WTC11 (cell line): Measurements from ENCODE around the gene CTLA4. TPM values are rescaled to one million over a fixed set of nuclear protein-coding genes. Genes with fewer than 3 reads are reported as not detected.

ENCODE experiments used
- ATAC-seq: fragments of 200-7000 bp; cut with Tn5 transposase; 2 replicates; pipeline ENCODE4 v1.10.0; 2021; ENCODE audit warnings: mild to moderate bottlenecking, moderate library complexity
- CTCF ChIA-PET: fragments of 300-600 bp; sonication (Branson Sonifier 250); formaldehyde crosslinking; loops from one replicate; lab custom pipeline; 2021; ENCODE audit warnings: antibody characterized with exemption; lab: Charles Lee
- POLR2A ChIA-PET: fragments of 350-600 bp; sonication (Branson Sonifier 250); formaldehyde crosslinking; loops from one replicate; lab custom pipeline; 2021; ENCODE audit warnings: antibody characterized with exemption; lab: Charles Lee
- DNase-seq: peaks from one replicate; pipeline ENCODE4 v3.0.0; 2021; ENCODE audit warnings: low spot score
- H3K27ac Mint-ChIP-seq: 2 replicates; pipeline ENCODE4 v1.8.0; 2021; ENCODE audit warnings: mixed read lengths
- H3K27me3 Mint-ChIP-seq: 2 replicates; pipeline ENCODE4 v1.8.0; 2021; ENCODE audit warnings: low read depth, mild to moderate bottlenecking, moderate library complexity, mixed read lengths
- H3K36me3 Mint-ChIP-seq: 2 replicates; pipeline ENCODE4 v1.8.0; 2021; ENCODE audit warnings: mixed read lengths
- H3K4me1 Mint-ChIP-seq: 2 replicates; pipeline ENCODE4 v1.8.0; 2022; ENCODE audit warnings: mixed read lengths
- H3K4me3 Mint-ChIP-seq: 2 replicates; pipeline ENCODE4 v1.8.0; 2021; ENCODE audit warnings: mild to moderate bottlenecking, moderate library complexity, mixed read lengths
- H3K9me3 Mint-ChIP-seq: 2 replicates; pipeline ENCODE4 v1.8.0; 2021; ENCODE audit warnings: mixed read lengths
- ATF3 ChIP-seq: sonication (generic); formaldehyde crosslinking; conservative IDR thresholded peaks from 2 replicates; pipeline ENCODE4 v1.8.1; 2022; ENCODE audit warnings: mild to moderate bottlenecking, missing genetic modification reagents
- CDX4 ChIP-seq: fragments of 250-450 bp; sonication (Bioruptor Pico); IDR thresholded peaks from 2 replicates; pipeline ENCODE4 v1.9.0; 2021; ENCODE audit warnings: moderate library complexity, mild to moderate bottlenecking, inconsistent platforms, borderline replicate concordance
- CREB1 ChIP-seq: sonication (generic); formaldehyde crosslinking; IDR thresholded peaks from 2 replicates; pipeline ENCODE4 v1.8.0; 2023; ENCODE audit warnings: mild to moderate bottlenecking, missing genetic modification reagents
- ESRRA ChIP-seq: sonication (generic); formaldehyde crosslinking; IDR thresholded peaks from 2 replicates; pipeline ENCODE4 v1.8.1; 2022; ENCODE audit warnings: mild to moderate bottlenecking, missing genetic modification reagents, borderline replicate concordance
- ETV6 ChIP-seq: sonication (generic); formaldehyde crosslinking; IDR thresholded peaks from 2 replicates; pipeline ENCODE4 v1.8.1; 2022; ENCODE audit warnings: mild to moderate bottlenecking, missing genetic modification reagents
- FOXK1 ChIP-seq: sonication (generic); formaldehyde crosslinking; IDR thresholded peaks from 2 replicates; pipeline ENCODE4 v1.8.0; 2022; ENCODE audit warnings: mild to moderate bottlenecking, moderate library complexity, missing genetic modification reagents
- FOXP4 ChIP-seq: sonication (generic); formaldehyde crosslinking; IDR thresholded peaks from 2 replicates; pipeline ENCODE4 v1.8.0; 2022; ENCODE audit warnings: mild to moderate bottlenecking, missing genetic modification reagents
- GRHL2 ChIP-seq: fragments of 250-450 bp; sonication (Bioruptor Pico); IDR thresholded peaks from 2 replicates; pipeline ENCODE4 v1.8.0; 2022; ENCODE audit warnings: mild to moderate bottlenecking, moderate library complexity; ENCODE audit not compliant: insufficient replicate concordance, severe bottlenecking
- HMGA2 ChIP-seq: fragments of 250-450 bp; sonication (Bioruptor Pico); IDR thresholded peaks from 2 replicates; pipeline ENCODE4 v1.4.0; 2021; ENCODE audit warnings: mild to moderate bottlenecking, moderate library complexity
- IRF2 ChIP-seq: sonication (generic); formaldehyde crosslinking; IDR thresholded peaks from 2 replicates; pipeline ENCODE4 v1.8.0; 2022; ENCODE audit warnings: low read depth, missing genetic modification reagents, borderline replicate concordance
- JAZF1 ChIP-seq: fragments of 250-450 bp; sonication (Bioruptor Pico); IDR thresholded peaks from 2 replicates; pipeline ENCODE4 v1.9.0; 2021; ENCODE audit warnings: moderate library complexity, mild to moderate bottlenecking, inconsistent platforms
- NFATC4 ChIP-seq: fragments of 250-450 bp; sonication (Bioruptor Pico); IDR thresholded peaks from 2 replicates; pipeline ENCODE4 v1.9.0; 2021; ENCODE audit warnings: mild to moderate bottlenecking
- NFE2L1 ChIP-seq: sonication (generic); formaldehyde crosslinking; IDR thresholded peaks from 2 replicates; pipeline ENCODE4 v1.8.1; 2023; ENCODE audit warnings: missing genetic modification reagents
- NFYB ChIP-seq: sonication (generic); formaldehyde crosslinking; conservative IDR thresholded peaks from 2 replicates; pipeline ENCODE4 v1.8.0; 2022; ENCODE audit warnings: low read depth, missing genetic modification reagents
- NR1H2 ChIP-seq: sonication (generic); formaldehyde crosslinking; IDR thresholded peaks from 2 replicates; pipeline ENCODE4 v1.9.0; 2021; ENCODE audit warnings: mild to moderate bottlenecking, moderate library complexity, missing genetic modification reagents
- SP1 ChIP-seq: sonication (generic); formaldehyde crosslinking; conservative IDR thresholded peaks from 2 replicates; pipeline ENCODE4 v1.8.1; 2022; ENCODE audit warnings: missing genetic modification reagents
- ZNF219 ChIP-seq: sonication (generic); formaldehyde crosslinking; IDR thresholded peaks from 2 replicates; pipeline ENCODE4 v1.8.0; 2023; ENCODE audit warnings: missing genetic modification reagents, mild to moderate bottlenecking, borderline replicate concordance
- ZNF232 ChIP-seq: sonication (generic); formaldehyde crosslinking; IDR thresholded peaks from 2 replicates; pipeline ENCODE4 v1.8.0; 2022; ENCODE audit warnings: mild to moderate bottlenecking, missing genetic modification reagents
- ZNF671 ChIP-seq: fragments of 250-450 bp; sonication (Bioruptor Pico); IDR thresholded peaks from 2 replicates; pipeline ENCODE4 v1.8.0; 2021; ENCODE audit warnings: mild to moderate bottlenecking
- total RNA-seq: library from RNA; stranded (reverse); gene quantifications from 3 replicates; pipeline ENCODE4 v1.2.3, GENCODE V29; 2021
- TF ChIP-seq, protein P1 (sequence below): sonication (generic); formaldehyde crosslinking; IDR thresholded peaks from 2 replicates; pipeline ENCODE4 v1.8.0; 2023; ENCODE audit warnings: mild to moderate bottlenecking, missing genetic modification reagents
- TF ChIP-seq, protein P2 (sequence below): sonication (generic); formaldehyde crosslinking; IDR thresholded peaks from 2 replicates; pipeline ENCODE4 v1.8.0; 2023; ENCODE audit warnings: missing genetic modification reagents, mild to moderate bottlenecking, borderline replicate concordance

The CTLA4 gene
- total RNA-seq, 1 experiment from 2014 or later, result 0.31 TPM

- TF ChIP-seq, protein P1, sequence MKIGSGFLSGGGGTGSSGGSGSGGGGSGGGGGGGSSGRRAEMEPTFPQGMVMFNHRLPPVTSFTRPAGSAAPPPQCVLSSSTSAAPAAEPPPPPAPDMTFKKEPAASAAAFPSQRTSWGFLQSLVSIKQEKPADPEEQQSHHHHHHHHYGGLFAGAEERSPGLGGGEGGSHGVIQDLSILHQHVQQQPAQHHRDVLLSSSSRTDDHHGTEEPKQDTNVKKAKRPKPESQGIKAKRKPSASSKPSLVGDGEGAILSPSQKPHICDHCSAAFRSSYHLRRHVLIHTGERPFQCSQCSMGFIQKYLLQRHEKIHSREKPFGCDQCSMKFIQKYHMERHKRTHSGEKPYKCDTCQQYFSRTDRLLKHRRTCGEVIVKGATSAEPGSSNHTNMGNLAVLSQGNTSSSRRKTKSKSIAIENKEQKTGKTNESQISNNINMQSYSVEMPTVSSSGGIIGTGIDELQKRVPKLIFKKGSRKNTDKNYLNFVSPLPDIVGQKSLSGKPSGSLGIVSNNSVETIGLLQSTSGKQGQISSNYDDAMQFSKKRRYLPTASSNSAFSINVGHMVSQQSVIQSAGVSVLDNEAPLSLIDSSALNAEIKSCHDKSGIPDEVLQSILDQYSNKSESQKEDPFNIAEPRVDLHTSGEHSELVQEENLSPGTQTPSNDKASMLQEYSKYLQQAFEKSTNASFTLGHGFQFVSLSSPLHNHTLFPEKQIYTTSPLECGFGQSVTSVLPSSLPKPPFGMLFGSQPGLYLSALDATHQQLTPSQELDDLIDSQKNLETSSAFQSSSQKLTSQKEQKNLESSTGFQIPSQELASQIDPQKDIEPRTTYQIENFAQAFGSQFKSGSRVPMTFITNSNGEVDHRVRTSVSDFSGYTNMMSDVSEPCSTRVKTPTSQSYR (CRISPR knock-in tag), result no peak
- TF ChIP-seq CREB1 (CRISPR knock-in tag) (no peak), NR1H2 (CRISPR knock-in tag) (no peak), HMGA2 (CRISPR knock-in tag) (no peak)
Observed at GRCh38 chr2:203887677-203888076, 20.1 kb downstream of the CTLA4 start (continued).

GRCh38 chr2:203889542-203889941, 22.0 kb downstream of the CTLA4 start:
- TF ChIP-seq ZNF232 (CRISPR knock-in tag) (no peak), ZNF219 (CRISPR knock-in tag) (no peak), ATF3 (CRISPR knock-in tag) (no peak), GRHL2 (CRISPR knock-in tag) (no peak), ZNF671 (CRISPR knock-in tag) (no peak), NFE2L1 (CRISPR knock-in tag) (no peak), CDX4 (CRISPR knock-in tag) (no peak), NFYB (CRISPR knock-in tag) (no peak), CREB1 (CRISPR knock-in tag) (no peak), ESRRA (CRISPR knock-in tag) (no peak), ETV6 (CRISPR knock-in tag) (no peak), NFATC4 (no peak), IRF2 (no peak), FOXP4 (no peak), SP1 (no peak), JAZF1 (no peak), FOXK1 (CRISPR knock-in tag) (no peak)
- TF ChIP-seq, protein P2, sequence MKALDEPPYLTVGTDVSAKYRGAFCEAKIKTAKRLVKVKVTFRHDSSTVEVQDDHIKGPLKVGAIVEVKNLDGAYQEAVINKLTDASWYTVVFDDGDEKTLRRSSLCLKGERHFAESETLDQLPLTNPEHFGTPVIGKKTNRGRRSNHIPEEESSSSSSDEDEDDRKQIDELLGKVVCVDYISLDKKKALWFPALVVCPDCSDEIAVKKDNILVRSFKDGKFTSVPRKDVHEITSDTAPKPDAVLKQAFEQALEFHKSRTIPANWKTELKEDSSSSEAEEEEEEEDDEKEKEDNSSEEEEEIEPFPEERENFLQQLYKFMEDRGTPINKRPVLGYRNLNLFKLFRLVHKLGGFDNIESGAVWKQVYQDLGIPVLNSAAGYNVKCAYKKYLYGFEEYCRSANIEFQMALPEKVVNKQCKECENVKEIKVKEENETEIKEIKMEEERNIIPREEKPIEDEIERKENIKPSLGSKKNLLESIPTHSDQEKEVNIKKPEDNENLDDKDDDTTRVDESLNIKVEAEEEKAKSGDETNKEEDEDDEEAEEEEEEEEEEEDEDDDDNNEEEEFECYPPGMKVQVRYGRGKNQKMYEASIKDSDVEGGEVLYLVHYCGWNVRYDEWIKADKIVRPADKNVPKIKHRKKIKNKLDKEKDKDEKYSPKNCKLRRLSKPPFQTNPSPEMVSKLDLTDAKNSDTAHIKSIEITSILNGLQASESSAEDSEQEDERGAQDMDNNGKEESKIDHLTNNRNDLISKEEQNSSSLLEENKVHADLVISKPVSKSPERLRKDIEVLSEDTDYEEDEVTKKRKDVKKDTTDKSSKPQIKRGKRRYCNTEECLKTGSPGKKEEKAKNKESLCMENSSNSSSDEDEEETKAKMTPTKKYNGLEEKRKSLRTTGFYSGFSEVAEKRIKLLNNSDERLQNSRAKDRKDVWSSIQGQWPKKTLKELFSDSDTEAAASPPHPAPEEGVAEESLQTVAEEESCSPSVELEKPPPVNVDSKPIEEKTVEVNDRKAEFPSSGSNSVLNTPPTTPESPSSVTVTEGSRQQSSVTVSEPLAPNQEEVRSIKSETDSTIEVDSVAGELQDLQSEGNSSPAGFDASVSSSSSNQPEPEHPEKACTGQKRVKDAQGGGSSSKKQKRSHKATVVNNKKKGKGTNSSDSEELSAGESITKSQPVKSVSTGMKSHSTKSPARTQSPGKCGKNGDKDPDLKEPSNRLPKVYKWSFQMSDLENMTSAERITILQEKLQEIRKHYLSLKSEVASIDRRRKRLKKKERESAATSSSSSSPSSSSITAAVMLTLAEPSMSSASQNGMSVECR (CRISPR knock-in tag), result no peak
- peaks cover 15% of the 10 kb centered on the region for H3K9me3 Mint-ChIP-seq
- H3K36me3 Mint-ChIP-seq, result no peaks in the 10 kb centered on the region
- H3K27ac Mint-ChIP-seq, result no peak overlapping the region
- no peaks in the 10 kb centered on the region for H3K27me3 Mint-ChIP-seq
- no peak overlapping the region for H3K4me3 Mint-ChIP-seq
- peaks cover 7% of the 10 kb centered on the region for H3K4me1 Mint-ChIP-seq
- ChIA-PET CTCF (no interaction called here), POLR2A (interaction anchor here (0.7 kb wide), 1 partner anchor 233 kb away, joined by 7 read pairs; no protein-coding TSS in a partner anchor)
- ATAC-seq (no peak), DNase-seq (no peak)
